DMS114 treated with DMSO at 0.1 percent for 48 hours (cell line): ENCODE measurements around the gene CASP6.

Experiments
- DNase-seq: peaks from one replicate; lab custom pipeline; 2025; ENCODE audit not compliant: unreplicated experiment; lab: John Stamatoyannopoulos, UW

Gene CASP6

GRCh38 chr4:109702950-109703663 lies at the start of gene CASP6:
Gene CASP6, minus strand, starts transcription at chr4:109703445. Its CDS starts 50 bp downstream, at chr4:109703395.
- peak; percentile 15 for DNase-seq

- DNase-seq, result no peak
Measured at GRCh38 chr4:109752525-109752924, 49.3 kb upstream of the CASP6 start.

GRCh38 chr4:109751852-109752251 lies 48.6 kb upstream of the CASP6 start:
- DNase-seq, result no peak

GRCh38 chr4:109750652-109751244 lies 47.5 kb upstream of the CASP6 start:
- no peak for DNase-seq

- DNase-seq, result no peak
Measured at GRCh38 chr4:109749388-109750082, 46.3 kb upstream of the CASP6 start.

- no peak for DNase-seq
Measured at GRCh38 chr4:109748114-109748513, 44.9 kb upstream of the CASP6 start.

GRCh38 chr4:109746728-109747127 lies 43.5 kb upstream of the CASP6 start:
- no peak for DNase-seq

- no peak for DNase-seq
Measured at GRCh38 chr4:109745830-109746229, 42.6 kb upstream of the CASP6 start.

- DNase-seq, result no peak
Measured at GRCh38 chr4:109739547-109739946, 36.3 kb upstream of the CASP6 start.

- DNase-seq, result no peak
Measured at GRCh38 chr4:109738104-109738872, 35.0 kb upstream of the CASP6 start.

GRCh38 chr4:109735566-109736365 lies 32.5 kb upstream of the CASP6 start:
- no peak for DNase-seq

- DNase-seq, result no peak
Measured at GRCh38 chr4:109733728-109734127, 30.5 kb upstream of the CASP6 start.

GRCh38 chr4:109730619-109731545 lies 27.6 kb upstream of the CASP6 start:
- DNase-seq, result no peak

GRCh38 chr4:109729718-109730618 lies 26.7 kb upstream of the CASP6 start, which contains the start of gene PLA2G12A:
Gene PLA2G12A, minus strand, starts transcription at chr4:109730070. Its CDS starts 261 bp downstream, at chr4:109729809.
- DNase-seq, result peak; percentile 12

GRCh38 chr4:109729117-109729717 lies 26.0 kb upstream of the CASP6 start:
- DNase-seq, result no peak

GRCh38 chr4:109728385-109728784 lies 25.1 kb upstream of the CASP6 start:
- DNase-seq, result no peak

GRCh38 chr4:109723110-109723509 lies 19.9 kb upstream of the CASP6 start:
- DNase-seq, result no peak

GRCh38 chr4:109722357-109722756 lies 19.1 kb upstream of the CASP6 start:
- no peak for DNase-seq
